Measurements from ENCODE around the gene KLHL9. TPM values are rescaled to one million over a fixed set of nuclear protein-coding genes. Genes with fewer than 3 reads are reported as not detected.

The KLHL9 gene
- total RNA-seq, 2 donors from 2014 or later = 21.4 to 31.4 TPM

DNA sequence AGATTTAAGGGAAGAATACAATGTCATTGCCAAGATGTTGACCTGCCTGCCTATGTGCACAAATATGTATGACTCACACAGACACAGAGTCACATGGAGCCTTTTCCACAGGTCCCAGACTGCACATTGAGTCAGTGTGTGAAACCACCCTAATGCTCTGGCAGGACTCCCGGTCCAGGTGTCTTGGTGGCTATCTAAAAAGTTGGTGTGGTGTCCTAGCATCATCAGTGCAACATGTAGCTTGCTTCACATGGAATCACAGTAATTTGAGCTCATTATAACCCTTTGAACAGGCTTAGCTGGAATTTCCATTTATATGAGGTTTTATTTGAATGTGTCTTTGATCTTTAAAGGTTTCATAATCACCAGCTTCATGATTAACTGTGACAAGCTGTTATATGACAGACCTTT lies 40.8 kb downstream of the KLHL9 start:
- H3K27ac ChIP-seq = no peak overlapping the region
- no peaks in the 10 kb centered on the region for H3K4me1 ChIP-seq (replicated peaks)
- no peaks in the 10 kb centered on the region for H3K27me3 ChIP-seq (replicated peaks; ENCODE audit: insufficient read depth)
- no peaks in the 10 kb centered on the region for H3K36me3 ChIP-seq
- DNase-seq (ENCODE audit: low spot score) = peak; percentile 46
- no peaks in the 10 kb centered on the region for H3K9me3 ChIP-seq
- H3K4me3 ChIP-seq = no peak overlapping the region
- 41% methylated on average over 1 of the region's 1 CpG for WGBS
- intact Hi-C loops (cut with DNase I) = no loop called here
- TF ChIP-seq POLR2AphosphoS5 (IDR thresholded peaks at IDR 0.05) (peak; percentile 16), POLR2A (IDR thresholded peaks at IDR 0.05) (no peak)
- TF ChIP-seq, protein P1, sequence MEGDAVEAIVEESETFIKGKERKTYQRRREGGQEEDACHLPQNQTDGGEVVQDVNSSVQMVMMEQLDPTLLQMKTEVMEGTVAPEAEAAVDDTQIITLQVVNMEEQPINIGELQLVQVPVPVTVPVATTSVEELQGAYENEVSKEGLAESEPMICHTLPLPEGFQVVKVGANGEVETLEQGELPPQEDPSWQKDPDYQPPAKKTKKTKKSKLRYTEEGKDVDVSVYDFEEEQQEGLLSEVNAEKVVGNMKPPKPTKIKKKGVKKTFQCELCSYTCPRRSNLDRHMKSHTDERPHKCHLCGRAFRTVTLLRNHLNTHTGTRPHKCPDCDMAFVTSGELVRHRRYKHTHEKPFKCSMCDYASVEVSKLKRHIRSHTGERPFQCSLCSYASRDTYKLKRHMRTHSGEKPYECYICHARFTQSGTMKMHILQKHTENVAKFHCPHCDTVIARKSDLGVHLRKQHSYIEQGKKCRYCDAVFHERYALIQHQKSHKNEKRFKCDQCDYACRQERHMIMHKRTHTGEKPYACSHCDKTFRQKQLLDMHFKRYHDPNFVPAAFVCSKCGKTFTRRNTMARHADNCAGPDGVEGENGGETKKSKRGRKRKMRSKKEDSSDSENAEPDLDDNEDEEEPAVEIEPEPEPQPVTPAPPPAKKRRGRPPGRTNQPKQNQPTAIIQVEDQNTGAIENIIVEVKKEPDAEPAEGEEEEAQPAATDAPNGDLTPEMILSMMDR (IDR thresholded peaks at IDR 0.05) = no peak

DNA sequence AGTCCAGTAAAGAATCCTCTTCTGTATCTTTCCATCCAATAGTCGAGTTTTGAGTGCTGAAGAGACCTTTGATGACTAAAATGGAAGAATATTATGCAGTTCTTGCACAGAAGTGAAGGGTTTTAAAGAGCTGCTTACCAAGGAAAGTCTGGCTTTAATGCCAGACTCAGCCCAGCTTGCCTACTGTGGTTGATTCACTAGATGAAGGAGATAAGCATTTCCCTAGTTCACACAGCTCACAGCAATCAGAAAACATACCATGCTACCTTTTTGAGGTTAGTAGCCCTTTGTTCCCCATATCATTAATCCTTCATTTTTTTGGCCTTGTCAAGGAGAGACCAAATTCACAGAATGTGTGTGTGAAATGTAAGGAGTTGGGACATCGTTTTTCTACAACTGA lies 45.4 kb downstream of the KLHL9 start:
- no peak overlapping the region for H3K27ac ChIP-seq
- H3K9me3 ChIP-seq = no peaks in the 10 kb centered on the region
- no peak for DNase-seq (ENCODE audit: low spot score)
- 44% methylated on average over 2 of the region's 2 CpGs for WGBS
- TF ChIP-seq POLR2A (IDR thresholded peaks at IDR 0.05) (no peak), POLR2AphosphoS5 (IDR thresholded peaks at IDR 0.05) (no peak)
- TF ChIP-seq, protein P1 (IDR thresholded peaks at IDR 0.05) = no peak
- H3K4me3 ChIP-seq = no peak overlapping the region
- intact Hi-C loops (cut with DNase I) = no loop called here
- no peaks in the 10 kb centered on the region for H3K4me1 ChIP-seq (replicated peaks)
- no peaks in the 10 kb centered on the region for H3K27me3 ChIP-seq (replicated peaks; ENCODE audit: insufficient read depth)
- no peaks in the 10 kb centered on the region for H3K36me3 ChIP-seq

DNA sequence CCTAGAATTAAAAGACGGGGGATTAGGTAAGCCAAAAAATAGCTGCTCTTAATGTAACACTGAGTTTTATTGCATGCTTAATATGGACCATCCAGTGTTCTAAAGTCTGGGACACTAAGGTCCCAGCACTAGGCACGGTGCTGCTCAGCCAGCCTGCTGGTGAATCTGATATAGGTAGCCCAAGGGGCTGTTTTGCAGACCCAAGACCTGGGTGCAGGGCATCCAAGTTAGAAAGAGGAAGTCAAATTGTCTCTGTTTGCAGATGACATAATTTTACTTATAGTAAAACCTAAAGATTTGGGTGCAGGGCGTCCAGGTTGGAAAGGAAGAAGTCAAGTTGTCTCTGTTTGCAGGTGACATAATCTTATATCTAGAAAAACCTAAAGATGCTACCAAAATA lies 47.9 kb downstream of the KLHL9 start:
- intact Hi-C loops (cut with DNase I) = no loop called here
- 78% methylated on average over 3 of the region's 3 CpGs for WGBS

DNA sequence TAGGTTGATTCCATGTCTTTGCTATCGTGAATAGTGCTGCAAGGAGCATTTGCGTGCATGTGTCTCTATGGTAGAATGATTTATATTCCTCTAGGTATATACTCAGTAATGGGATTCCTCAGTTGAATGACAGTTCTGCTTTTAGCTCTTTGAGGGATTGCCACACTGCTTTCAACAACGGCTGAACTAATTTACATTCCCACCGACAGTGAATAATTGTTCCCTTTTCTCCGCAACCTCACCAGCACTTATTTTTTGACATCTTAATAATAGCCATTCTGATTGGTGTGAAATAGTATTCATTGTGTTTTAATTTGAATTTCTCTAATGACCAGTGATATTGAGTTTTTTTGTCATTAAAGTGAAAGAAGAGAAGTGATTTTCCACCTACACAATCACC lies 48.5 kb downstream of the KLHL9 start:
- no peak for DNase-seq (ENCODE audit: low spot score)
- no peaks in the 10 kb centered on the region for H3K4me1 ChIP-seq (replicated peaks)
- no peak overlapping the region for H3K4me3 ChIP-seq
- H3K36me3 ChIP-seq = no peaks in the 10 kb centered on the region
- H3K9me3 ChIP-seq = no peaks in the 10 kb centered on the region
- H3K27ac ChIP-seq = no peak overlapping the region
- TF ChIP-seq POLR2A (IDR thresholded peaks at IDR 0.05) (no peak), POLR2AphosphoS5 (IDR thresholded peaks at IDR 0.05) (no peak)
- TF ChIP-seq, protein P1 (IDR thresholded peaks at IDR 0.05) = no peak
- intact Hi-C loops (cut with DNase I) = no loop called here
- no peaks in the 10 kb centered on the region for H3K27me3 ChIP-seq (replicated peaks; ENCODE audit: insufficient read depth)
- WGBS = 85% methylated on average over 5 of the region's 5 CpGs

More for the DNA sequence above, 47.9 kb downstream of the KLHL9 start:
- H3K4me1 ChIP-seq (replicated peaks) = no peaks in the 10 kb centered on the region
- no peaks in the 10 kb centered on the region for H3K27me3 ChIP-seq (replicated peaks; ENCODE audit: insufficient read depth)
- no peak overlapping the region for H3K4me3 ChIP-seq
- H3K36me3 ChIP-seq = no peaks in the 10 kb centered on the region
- no peak for DNase-seq (ENCODE audit: low spot score)
- no peaks in the 10 kb centered on the region for H3K9me3 ChIP-seq
- TF ChIP-seq POLR2A (IDR thresholded peaks at IDR 0.05) (no peak), POLR2AphosphoS5 (IDR thresholded peaks at IDR 0.05) (no peak)
- TF ChIP-seq, protein P1 (IDR thresholded peaks at IDR 0.05) = no peak
- no peak overlapping the region for H3K27ac ChIP-seq

DNA sequence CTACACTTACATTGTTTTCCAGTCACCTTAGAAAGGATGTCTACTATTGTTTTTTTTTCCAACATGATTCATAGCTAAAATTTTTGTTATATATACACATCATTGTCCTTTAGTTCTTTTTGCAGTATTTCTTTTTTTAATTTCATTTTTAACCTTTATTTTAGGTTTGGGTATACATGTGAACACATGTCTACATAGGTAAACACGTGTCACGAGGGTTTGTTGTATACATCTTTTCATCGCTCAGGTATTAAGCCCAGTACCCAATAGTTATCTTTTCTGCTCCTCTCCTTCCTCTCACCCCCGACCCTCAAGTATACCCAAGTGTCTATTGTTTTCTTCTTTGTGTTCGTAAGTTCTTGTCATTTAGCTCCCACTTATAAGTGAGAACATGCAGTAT lies 49.1 kb downstream of the KLHL9 start:
- 94% methylated on average over 5 of the region's 5 CpGs for WGBS
- H3K36me3 ChIP-seq = no peaks in the 10 kb centered on the region
- H3K27me3 ChIP-seq (replicated peaks; ENCODE audit: insufficient read depth) = no peaks in the 10 kb centered on the region
- H3K4me3 ChIP-seq = no peak overlapping the region
- intact Hi-C loops (cut with DNase I) = no loop called here
- no peak overlapping the region for H3K27ac ChIP-seq
- H3K4me1 ChIP-seq (replicated peaks) = no peaks in the 10 kb centered on the region
- no peak for DNase-seq (ENCODE audit: low spot score)
- TF ChIP-seq POLR2A (IDR thresholded peaks at IDR 0.05) (no peak), POLR2AphosphoS5 (IDR thresholded peaks at IDR 0.05) (no peak)
- TF ChIP-seq, protein P1 (IDR thresholded peaks at IDR 0.05) = no peak
- H3K9me3 ChIP-seq = no peaks in the 10 kb centered on the region
